HEK293 (cell line): ENCODE measurements around the gene CALB2.
"Not testable (repeated sequence)": the region's sequence is repeated elsewhere in the genome, so short reads cannot be mapped to it uniquely, and the experiment has no call there.

Experiments used
- CTCF ChIA-PET: fragments of 350-600 bp; formaldehyde crosslinking; extraction: SDS; loops from one replicate; lab custom pipeline; 2021; ENCODE audit warnings: antibody characterized with exemption; lab: Yijun Ruan, JAX
- POLR2A ChIA-PET: fragments of 300-600 bp; formaldehyde crosslinking; extraction: SDS; loops from one replicate; lab custom pipeline; 2020; ENCODE audit warnings: antibody characterized with exemption, inconsistent platforms; lab: Yijun Ruan, JAX
- H3K27ac ChIP-seq: fragments of 200-500 bp; sonication (Bioruptor generic); 2 replicates; pipeline ENCODE4 v1.5.1; 2014; ENCODE audit warnings: low read depth, low read length, control low read depth, inconsistent platforms; ENCODE audit errors: extremely low read depth
- H3K36me3 ChIP-seq, 2 experiments: fragments of 200-500 bp in 1 of 2; sonication (Bioruptor generic) in 1 of 2; 1 replicate in 1 of 2; 2 replicates in 1 of 2; pipeline ENCODE4 v1.5.1; 2014 to 2017; ENCODE audit warnings: inconsistent platforms in 2 of 2, low read length in 2 of 2; ENCODE audit not compliant: control insufficient read depth in 2 of 2, insufficient read depth in 1 of 2
- H3K4me1 ChIP-seq: fragments of 200-500 bp; sonication (Bioruptor generic); 2 replicates; pipeline ENCODE4 v1.5.1; 2014; ENCODE audit warnings: mild to moderate bottlenecking, low read length, inconsistent platforms; ENCODE audit not compliant: control insufficient read depth, insufficient read depth
- H3K4me3 ChIP-seq: 2 replicates; pipeline ENCODE4 v1.5.1; 2011; ENCODE audit warnings: low read depth, mild to moderate bottlenecking, control low read depth, low read length, moderate library complexity
- H3K9me3 ChIP-seq: fragments of 200-500 bp; sonication (Bioruptor generic); 2 replicates; pipeline ENCODE4 v1.5.1; 2014; ENCODE audit warnings: low read depth, low read length, inconsistent platforms; ENCODE audit not compliant: control insufficient read depth, insufficient read depth
- CTCF ChIP-seq: fragments of 450-650 bp; formaldehyde crosslinking; IDR thresholded peaks from 2 replicates; pipeline ENCODE4 v1.5.1; 2016; ENCODE audit warnings: missing biosample characterization, missing genetic modification characterization
- HOXD13 ChIP-seq: sonication (generic); formaldehyde crosslinking; IDR thresholded peaks from 2 replicates; pipeline ENCODE4 v1.8.0; 2022; ENCODE audit warnings: missing genetic modification reagents, borderline replicate concordance
- TCF7L2 ChIP-seq: IDR thresholded peaks from 2 replicates; pipeline ENCODE4 v1.6.1; 2011; ENCODE audit warnings: low read depth, mild to moderate bottlenecking, inconsistent platforms, low read length, moderate library complexity, borderline replicate concordance
- ZBTB48 ChIP-seq: fragments of 450-650 bp; formaldehyde crosslinking; IDR thresholded peaks from 2 replicates; pipeline ENCODE4 v1.5.1; 2016; ENCODE audit warnings: missing biosample characterization, missing genetic modification characterization
- ZNF133 ChIP-seq: fragments of 450-650 bp; formaldehyde crosslinking; IDR thresholded peaks from 2 replicates; pipeline ENCODE4 v1.5.1; 2016; ENCODE audit warnings: missing biosample characterization, missing genetic modification characterization
- ZNF138 ChIP-seq: fragments of 450-650 bp; formaldehyde crosslinking; IDR thresholded peaks from 2 replicates; pipeline ENCODE4 v1.5.1; 2016; ENCODE audit warnings: missing biosample characterization, missing genetic modification characterization, borderline replicate concordance
- ZNF146 ChIP-seq: fragments of 450-650 bp; formaldehyde crosslinking; IDR thresholded peaks from 2 replicates; pipeline ENCODE4 v1.5.1; 2016; ENCODE audit warnings: missing biosample characterization, missing genetic modification characterization
- ZNF155 ChIP-seq: fragments of 450-650 bp; formaldehyde crosslinking; IDR thresholded peaks from 2 replicates; pipeline ENCODE4 v1.5.1; 2016; ENCODE audit warnings: missing biosample characterization, missing genetic modification characterization
- ZNF26 ChIP-seq: fragments of 450-650 bp; formaldehyde crosslinking; IDR thresholded peaks from 2 replicates; pipeline ENCODE4 v1.5.1; 2016; ENCODE audit warnings: missing biosample characterization, missing genetic modification characterization
- ZNF354C ChIP-seq: fragments of 450-650 bp; formaldehyde crosslinking; IDR thresholded peaks from 2 replicates; pipeline ENCODE4 v1.5.1; 2016; ENCODE audit warnings: missing biosample characterization, missing genetic modification characterization, low read depth, borderline replicate concordance
- ZNF530 ChIP-seq: fragments of 450-650 bp; formaldehyde crosslinking; IDR thresholded peaks from 2 replicates; pipeline ENCODE4 v1.5.1; 2016; ENCODE audit warnings: low read depth, missing biosample characterization, missing genetic modification characterization
- ZNF654 ChIP-seq: fragments of 450-650 bp; formaldehyde crosslinking; IDR thresholded peaks from 2 replicates; pipeline ENCODE4 v1.5.1; 2016; ENCODE audit warnings: low read depth, missing biosample characterization, missing genetic modification characterization
- ZNF76 ChIP-seq: fragments of 450-650 bp; formaldehyde crosslinking; IDR thresholded peaks from 2 replicates; pipeline ENCODE4; 2016; ENCODE audit warnings: low read depth, missing biosample characterization, missing genetic modification characterization, borderline replicate concordance
- TF ChIP-seq, protein P1 (sequence below): fragments of 450-650 bp; formaldehyde crosslinking; IDR thresholded peaks from 2 replicates; pipeline ENCODE4 v1.5.1; 2016; ENCODE audit warnings: missing biosample characterization, missing genetic modification characterization

CALB2 gene

DNA sequence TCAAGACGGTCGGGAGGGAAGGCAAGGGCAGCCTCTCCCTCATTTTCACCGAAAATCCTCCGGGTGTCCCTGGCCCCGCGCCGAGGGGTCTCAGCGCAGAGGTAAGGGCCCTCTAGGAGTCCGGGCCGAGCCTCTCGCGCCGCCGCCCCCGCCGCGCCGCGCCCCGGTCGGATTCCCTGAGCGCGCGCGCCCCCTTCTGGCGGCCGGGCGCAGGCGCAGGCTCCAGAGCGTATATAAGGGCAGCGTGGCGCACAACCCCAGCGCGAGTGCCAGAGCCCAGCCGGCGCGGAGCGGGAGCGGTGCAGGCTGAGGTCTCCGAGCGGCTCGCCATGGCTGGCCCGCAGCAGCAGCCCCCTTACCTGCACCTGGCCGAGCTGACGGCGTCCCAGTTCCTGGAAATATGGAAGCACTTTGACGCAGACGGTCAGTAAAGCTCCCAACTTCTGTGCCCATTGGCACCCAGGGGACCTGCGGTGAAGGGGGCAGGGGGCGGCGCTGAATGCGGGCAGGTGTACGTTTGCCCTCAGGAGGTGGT lies at the start of gene CALB2 (continued):
- TF ChIP-seq CTCF (tag by site-specific recombination) (peak; percentile 57), ZNF133 (tag by site-specific recombination) (no peak), ZNF138 (tag by site-specific recombination) (no peak), HOXD13 (CRISPR knock-in tag) (no peak)
- TF ChIP-seq, all 188 proteins: peak for 7

GRCh38 chr16:71311553-71312158 lies 46.9 kb upstream of the CALB2 start:
- CTCF ChIA-PET: interaction anchor here (0.6 to 2.6 kb wide), 20 partner anchors 9 to 1423 kb away, joined by 3 to 15 read pairs (median 4); no protein-coding TSS in a partner anchor
- Histone ChIP-seq H3K9me3 (no peaks in the 10 kb centered on the region), H3K36me3 (no peaks in the 10 kb centered on the region), H3K4me1 (no peaks in the 10 kb centered on the region), H3K27ac (no peak overlapping the region), H3K4me3 (no peak overlapping the region)
- peak; percentile 55 for TF ChIP-seq CTCF (tag by site-specific recombination)
- peak; percentile 34; the same call in 1 of the 2 replicates for TF ChIP-seq ZBTB48 (tag by site-specific recombination)
- TF ChIP-seq ZNF146 (tag by site-specific recombination): no peak
- TF ChIP-seq ZNF654 (tag by site-specific recombination): peak; percentile 58
- POLR2A ChIA-PET: interaction anchor here (1.5 kb wide), 1 partner anchor 23 kb away, joined by 5 read pairs; the partner anchor contains the start of gene CMTR2

GRCh38 chr16:71313591-71313990 lies 44.9 kb upstream of the CALB2 start:
- H3K4me1 ChIP-seq, H3K27ac ChIP-seq, H3K36me3 ChIP-seq, H3K9me3 ChIP-seq, CTCF ChIA-PET, H3K4me3 ChIP-seq, POLR2A ChIA-PET: not testable (repeated sequence)

DNA sequence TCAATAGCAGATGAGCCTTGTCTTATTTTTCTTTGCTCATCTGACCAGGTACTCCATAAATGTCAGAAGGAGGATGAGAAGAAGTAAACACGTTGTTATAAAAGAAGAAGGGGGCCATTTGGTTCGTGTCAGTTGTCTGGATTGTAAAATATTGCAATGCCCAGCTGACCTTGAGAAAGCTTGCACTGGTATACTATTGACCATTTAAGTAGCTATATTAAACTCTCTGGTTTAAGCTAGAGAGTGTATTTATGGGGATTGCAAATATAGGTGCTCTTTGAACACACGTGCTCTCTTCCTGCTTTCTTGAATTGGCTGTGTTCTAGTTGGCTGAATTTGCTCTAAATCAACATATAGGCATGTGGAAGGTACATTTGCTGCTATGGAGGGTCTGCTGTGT lies 43.3 kb upstream of the CALB2 start:
- no peak overlapping the region for H3K27ac ChIP-seq
- H3K9me3 ChIP-seq: no peaks in the 10 kb centered on the region
- no peaks in the 10 kb centered on the region for H3K36me3 ChIP-seq
- H3K4me3 ChIP-seq: no peak overlapping the region
- ChIA-PET CTCF (interaction anchor here (0.5 to 1.0 kb wide), 2 partner anchors 17 to 53 kb away, joined by 3 to 4 read pairs; no protein-coding TSS in a partner anchor), POLR2A (no interaction called here)
- no peaks in the 10 kb centered on the region for H3K4me1 ChIP-seq
- TF ChIP-seq TCF7L2: no peak
- TF ChIP-seq, protein P1, sequence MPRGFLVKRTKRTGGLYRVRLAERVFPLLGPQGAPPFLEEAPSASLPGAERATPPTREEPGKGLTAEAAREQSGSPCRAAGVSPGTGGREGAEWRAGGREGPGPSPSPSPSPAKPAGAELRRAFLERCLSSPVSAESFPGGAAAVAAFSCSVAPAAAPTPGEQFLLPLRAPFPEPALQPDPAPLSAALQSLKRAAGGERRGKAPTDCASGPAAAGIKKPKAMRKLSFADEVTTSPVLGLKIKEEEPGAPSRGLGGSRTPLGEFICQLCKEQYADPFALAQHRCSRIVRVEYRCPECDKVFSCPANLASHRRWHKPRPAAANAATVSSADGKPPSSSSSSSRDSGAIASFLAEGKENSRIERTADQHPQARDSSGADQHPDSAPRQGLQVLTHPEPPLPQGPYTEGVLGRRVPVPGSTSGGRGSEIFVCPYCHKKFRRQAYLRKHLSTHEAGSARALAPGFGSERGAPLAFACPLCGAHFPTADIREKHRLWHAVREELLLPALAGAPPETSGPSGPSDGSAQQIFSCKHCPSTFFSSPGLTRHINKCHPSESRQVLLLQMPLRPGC: no peak
- TF ChIP-seq ZNF26 (tag by site-specific recombination): no peak
- TF ChIP-seq ZNF76 (tag by site-specific recombination): no peak
- TF ChIP-seq ZNF155 (tag by site-specific recombination): no peak
- no peak for TF ChIP-seq ZNF530
- no peak for TF ChIP-seq ZNF354C (tag by site-specific recombination)
